Measurements from ENCODE around the gene ADGRL3.

Gene ADGRL3

GRCh38 chr4:61528595-61528994, 328.5 kb downstream of the ADGRL3 start:
- ChIA-PET CTCF (interaction anchor here (1.3 kb wide), 1 partner anchor 12 kb away, joined by 3 read pairs; no protein-coding TSS in a partner anchor), POLR2A (no interaction called here)

GRCh38 chr4:61531188-61531587, 331.1 kb downstream of the ADGRL3 start:
- DNase-seq (ENCODE audit: extremely low spot score), result no peak
- TF ChIP-seq CTCF (IDR thresholded peaks at IDR 0.05; ENCODE audit: control extremely low read depth, extremely low read depth, low read depth, missing control alignments), result no peak
- ChIA-PET POLR2A (no interaction called here), CTCF (no interaction called here)

More at GRCh38 chr4:61528595-61528994, 328.5 kb downstream of the ADGRL3 start:
- TF ChIP-seq CTCF (IDR thresholded peaks at IDR 0.05; ENCODE audit: control extremely low read depth, extremely low read depth, low read depth, missing control alignments), result no peak
- no peak for DNase-seq (ENCODE audit: extremely low spot score)

GRCh38 chr4:61532336-61533000, 332.3 kb downstream of the ADGRL3 start:
- CTCF ChIA-PET, result interaction anchor here (0.9 to 1.3 kb wide), 2 partner anchors 13 to 15 kb away, joined by 3 to 4 read pairs; no protein-coding TSS in a partner anchor
- DNase-seq (ENCODE audit: extremely low spot score), result no peak
- no peak for TF ChIP-seq CTCF (IDR thresholded peaks at IDR 0.05; ENCODE audit: control extremely low read depth, extremely low read depth, low read depth, missing control alignments)
- POLR2A ChIA-PET, result interaction anchor here (0.6 to 0.7 kb wide), 2 partner anchors 12 to 1295 kb away, joined by 3 read pairs; no protein-coding TSS in a partner anchor

- CTCF ChIA-PET, result no interaction called here
- no peak for DNase-seq (ENCODE audit: extremely low spot score)
- POLR2A ChIA-PET, result no interaction called here
- no peak for TF ChIP-seq CTCF (IDR thresholded peaks at IDR 0.05; ENCODE audit: control extremely low read depth, extremely low read depth, low read depth, missing control alignments)
These were observed 333.0 kb downstream of the ADGRL3 start for GRCh38 chr4:61533140-61533539.

GRCh38 chr4:61540944-61541343, 340.8 kb downstream of the ADGRL3 start:
- TF ChIP-seq CTCF (IDR thresholded peaks at IDR 0.05; ENCODE audit: control extremely low read depth, extremely low read depth, low read depth, missing control alignments), result no peak
- no peak for DNase-seq (ENCODE audit: extremely low spot score)
- ChIA-PET POLR2A (no interaction called here), CTCF (no interaction called here)

- ChIA-PET CTCF (interaction anchor here (0.7 kb wide), 1 partner anchor 22 kb away, joined by 3 read pairs; no protein-coding TSS in a partner anchor), POLR2A (no interaction called here)
- no peak for TF ChIP-seq CTCF (IDR thresholded peaks at IDR 0.05; ENCODE audit: control extremely low read depth, extremely low read depth, low read depth, missing control alignments)
- DNase-seq (ENCODE audit: extremely low spot score), result no peak
These were observed 341.3 kb downstream of the ADGRL3 start for GRCh38 chr4:61541459-61541858.

Measured in GM10248 (cell line).